BJ (cell line): ENCODE data around the gene VSTM2L. TPM values are rescaled to one million over a fixed set of nuclear protein-coding genes. Genes with fewer than 3 reads are reported as not detected.
"Not testable (repeated sequence)": the region's sequence is repeated elsewhere in the genome, so short reads cannot be mapped to it uniquely, and the experiment has no call there.

Experiments used
- CTCF ChIA-PET: fragments of 350-600 bp; formaldehyde crosslinking; extraction: SDS; loops from one replicate; lab custom pipeline; 2021; ENCODE audit warnings: antibody characterized with exemption, inconsistent platforms; lab: Yijun Ruan, JAX
- POLR2A ChIA-PET: fragments of 300-600 bp; sonication (Branson Sonifier 250); formaldehyde crosslinking; extraction: SDS; loops from one replicate; lab custom pipeline; 2021; ENCODE audit warnings: antibody characterized with exemption; lab: Charles Lee
- DNase-seq: peaks from one replicate; pipeline ENCODE4 v3.0.0-alpha.2; 2011; ENCODE audit warnings: low read depth
- H3K27me3 ChIP-seq: 2 replicates; pipeline ENCODE4 v1.6.0; 2011; ENCODE audit warnings: low read length; ENCODE audit not compliant: control insufficient read depth, insufficient read depth
- H3K36me3 ChIP-seq: 2 replicates; pipeline ENCODE4 v1.5.1; 2011; ENCODE audit warnings: low read length; ENCODE audit not compliant: control insufficient read depth, insufficient read depth
- H3K4me3 ChIP-seq: 2 replicates; pipeline ENCODE4 v1.5.1; 2011; ENCODE audit warnings: low read depth, mild to moderate bottlenecking, control low read depth, low read length
- polyA minus RNA-seq: library from RNA; depleted of rRNA, polyadenylated mRNA; stranded (reverse); fragments of >200 nt; gene quantifications from 2 replicates; pipeline ENCODE4 v1.2.3, GENCODE V29; 2011; rRNA and poly(A)+ RNA removed
- polyA plus RNA-seq: library from polyadenylated mRNA; depleted of rRNA; stranded (reverse); fragments of >200 nt; gene quantifications from 2 replicates; pipeline ENCODE4 v1.2.3, GENCODE V29; 2011; rRNA removed
- TF ChIP-seq, protein P1 (sequence below): IDR thresholded peaks from 2 replicates; pipeline ENCODE4 v1.5.1; 2011; ENCODE audit warnings: low read depth, mild to moderate bottlenecking, control low read depth, inconsistent platforms, low read length, moderate library complexity; ENCODE audit not compliant: insufficient read depth

The VSTM2L gene, protein sequence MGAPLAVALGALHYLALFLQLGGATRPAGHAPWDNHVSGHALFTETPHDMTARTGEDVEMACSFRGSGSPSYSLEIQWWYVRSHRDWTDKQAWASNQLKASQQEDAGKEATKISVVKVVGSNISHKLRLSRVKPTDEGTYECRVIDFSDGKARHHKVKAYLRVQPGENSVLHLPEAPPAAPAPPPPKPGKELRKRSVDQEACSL
- polyA plus RNA-seq (0.56 and 1.2 TPM in 2 replicates), polyA minus RNA-seq (0.36 and 0.38 TPM in 2 replicates)

DNA sequence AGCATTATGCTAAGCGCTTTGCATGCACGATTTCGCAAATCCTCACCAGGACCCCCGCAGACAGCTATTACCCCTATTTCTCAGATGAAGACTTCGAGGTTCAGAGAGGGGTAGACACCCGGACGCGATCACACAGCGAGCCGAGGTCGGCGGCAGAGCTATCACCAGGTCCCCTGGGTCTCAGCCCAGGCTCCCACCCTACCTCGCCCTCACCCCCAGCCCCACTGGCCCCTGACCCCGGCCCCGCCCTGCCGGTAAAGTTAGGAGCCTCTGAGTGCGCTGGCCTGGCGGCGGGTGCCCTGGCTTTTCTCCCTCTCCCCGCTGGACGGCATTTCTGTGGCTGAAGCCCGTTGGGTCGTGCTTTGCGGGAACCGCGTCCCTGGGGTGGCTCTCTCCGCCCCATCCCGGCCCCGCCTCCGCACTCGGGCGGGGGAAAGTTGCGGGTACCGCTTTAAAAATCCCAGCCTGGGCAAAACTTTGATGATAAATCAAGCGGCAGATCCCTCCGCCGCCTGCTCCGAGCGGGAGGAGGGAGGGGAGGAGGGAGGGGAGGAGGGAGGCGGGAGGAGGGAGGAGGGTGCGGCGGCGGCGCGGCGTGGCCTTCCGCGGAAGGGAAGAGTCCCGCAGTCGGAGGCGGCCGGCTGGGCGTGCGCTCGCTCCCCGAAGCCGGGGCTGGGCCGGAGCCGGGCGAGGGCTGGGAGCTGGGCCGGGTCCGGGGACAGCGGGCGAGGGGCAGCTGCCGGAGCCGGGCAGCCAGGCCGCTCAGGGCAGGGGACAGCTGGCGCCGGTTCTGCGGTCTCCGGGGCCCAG is at the start of gene VSTM2L:
Gene VSTM2L, plus strand, starts transcription at position 624 of the 810 bp plus-strand sequence. CDS start 224 bp downstream, outside the sequence.
- Histone ChIP-seq H3K4me3 (peak within 1 kb of the TSS; percentile 38), H3K36me3 (no peaks in the 10 kb centered on the region), H3K27me3 (peaks cover 32% of the 10 kb centered on the region)
- TF ChIP-seq, protein P1, sequence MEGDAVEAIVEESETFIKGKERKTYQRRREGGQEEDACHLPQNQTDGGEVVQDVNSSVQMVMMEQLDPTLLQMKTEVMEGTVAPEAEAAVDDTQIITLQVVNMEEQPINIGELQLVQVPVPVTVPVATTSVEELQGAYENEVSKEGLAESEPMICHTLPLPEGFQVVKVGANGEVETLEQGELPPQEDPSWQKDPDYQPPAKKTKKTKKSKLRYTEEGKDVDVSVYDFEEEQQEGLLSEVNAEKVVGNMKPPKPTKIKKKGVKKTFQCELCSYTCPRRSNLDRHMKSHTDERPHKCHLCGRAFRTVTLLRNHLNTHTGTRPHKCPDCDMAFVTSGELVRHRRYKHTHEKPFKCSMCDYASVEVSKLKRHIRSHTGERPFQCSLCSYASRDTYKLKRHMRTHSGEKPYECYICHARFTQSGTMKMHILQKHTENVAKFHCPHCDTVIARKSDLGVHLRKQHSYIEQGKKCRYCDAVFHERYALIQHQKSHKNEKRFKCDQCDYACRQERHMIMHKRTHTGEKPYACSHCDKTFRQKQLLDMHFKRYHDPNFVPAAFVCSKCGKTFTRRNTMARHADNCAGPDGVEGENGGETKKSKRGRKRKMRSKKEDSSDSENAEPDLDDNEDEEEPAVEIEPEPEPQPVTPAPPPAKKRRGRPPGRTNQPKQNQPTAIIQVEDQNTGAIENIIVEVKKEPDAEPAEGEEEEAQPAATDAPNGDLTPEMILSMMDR = no peak
- DNase-seq = no peak
- ChIA-PET POLR2A (interaction anchor here (0.5 kb wide), 1 partner anchor 145 kb away, joined by 3 read pairs; no protein-coding TSS in a partner anchor), CTCF (interaction anchor here (0.8 to 1.5 kb wide), 5 partner anchors 8 to 318 kb away, joined by 3 read pairs; no protein-coding TSS in a partner anchor)

DNA sequence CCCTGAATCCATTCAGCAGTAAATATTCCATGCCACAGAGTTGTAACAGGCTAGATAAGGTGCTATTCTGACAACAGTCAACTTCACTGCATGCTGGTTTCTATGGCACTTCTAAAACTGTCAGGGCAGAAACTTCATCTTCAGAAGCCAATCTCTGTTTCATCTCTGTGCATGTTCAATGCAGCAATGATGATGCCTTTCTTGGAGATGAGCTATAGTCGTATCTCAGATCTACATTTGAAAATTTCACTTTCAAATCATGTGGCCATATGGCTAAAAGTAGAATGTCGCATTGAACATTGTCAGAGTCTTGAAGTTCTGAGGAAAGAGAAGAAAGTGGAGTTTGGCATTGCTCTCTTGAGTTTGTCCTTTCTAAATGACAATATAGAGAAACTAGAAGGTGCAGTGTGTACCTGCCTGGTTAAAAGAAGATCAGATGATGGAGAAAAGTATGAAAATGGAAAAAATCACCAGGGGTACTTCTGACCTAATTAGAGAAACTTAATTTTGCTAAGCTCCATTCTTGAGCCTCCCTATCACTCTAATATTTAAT is 49.0 kb upstream of the VSTM2L start:
- CTCF ChIA-PET = interaction anchor here (0.6 to 1.5 kb wide), 2 partner anchors 12 to 26 kb away, joined by 3 to 4 read pairs; no protein-coding TSS in a partner anchor
- POLR2A ChIA-PET = no interaction called here

DNA sequence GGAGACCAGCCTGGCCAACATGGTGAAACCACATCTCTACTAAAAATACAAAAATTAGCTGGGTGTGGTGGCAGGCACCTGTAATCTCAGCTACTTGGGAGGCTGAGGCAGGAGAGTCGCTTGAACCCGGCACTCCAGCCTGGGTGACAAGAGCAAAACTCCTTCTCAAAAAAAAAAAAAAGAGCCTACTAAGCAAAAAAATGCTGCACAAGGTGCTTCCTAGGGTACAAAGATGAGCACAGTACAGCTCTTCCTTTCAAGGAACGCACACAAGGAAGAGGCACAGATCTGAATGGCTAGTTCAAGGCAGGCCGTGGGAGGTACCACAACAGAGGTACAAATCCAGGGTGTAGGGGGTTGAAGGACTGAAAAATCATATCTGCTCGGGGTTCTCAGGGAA is 46.9 kb upstream of the VSTM2L start:
- H3K27me3 ChIP-seq, H3K4me3 ChIP-seq, POLR2A ChIA-PET, DNase-seq, CTCF ChIA-PET: not testable (repeated sequence)
- H3K36me3 ChIP-seq = peaks cover 10% of the 10 kb centered on the region

More for the DNA sequence above, 49.0 kb upstream of the VSTM2L start:
- H3K4me3 ChIP-seq = no peak overlapping the region
- TF ChIP-seq, protein P1 = no peak
- H3K36me3 ChIP-seq = 0 out of 2 replicates have a peak, but pooled peaks cover 3% of the 10 kb centered on the region
- no peaks in the 10 kb centered on the region for H3K27me3 ChIP-seq
- DNase-seq = no peak

DNA sequence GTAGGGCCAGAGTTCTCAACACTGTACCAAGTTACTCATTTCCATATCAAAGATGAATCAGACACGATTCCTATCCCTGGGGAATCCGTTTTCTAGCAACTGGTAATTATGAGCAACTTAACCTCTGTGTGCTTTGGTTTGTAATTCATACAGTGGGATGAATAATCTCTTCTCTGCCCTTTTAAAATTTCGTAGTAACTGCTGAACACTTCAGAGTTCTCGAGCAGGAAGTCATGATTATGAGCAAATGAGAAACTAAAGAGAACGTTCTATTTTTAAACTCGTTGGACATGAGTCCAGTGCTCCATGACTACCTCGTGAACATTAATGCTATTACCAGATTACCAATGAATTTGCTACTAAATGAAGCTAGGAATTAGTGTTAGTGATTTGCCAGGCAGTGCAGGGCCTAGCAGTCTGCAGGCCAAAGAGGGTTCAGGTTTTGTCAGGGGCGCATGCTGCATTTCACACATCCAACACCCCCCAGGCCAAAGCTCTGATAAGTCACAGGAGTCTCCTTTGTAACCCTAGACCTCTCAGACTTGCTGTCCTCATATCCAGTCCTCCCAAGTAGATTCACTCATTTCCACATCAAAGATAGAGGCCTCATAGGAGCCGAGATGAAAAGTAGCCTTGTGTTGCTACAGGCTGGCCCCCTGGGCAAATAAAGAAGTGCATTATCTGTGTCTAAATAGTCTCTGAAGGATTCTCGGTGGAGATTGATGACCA is 45.8 kb upstream of the VSTM2L start:
- Histone ChIP-seq H3K27me3 (no peaks in the 10 kb centered on the region), H3K4me3 (no peak overlapping the region), H3K36me3 (peaks cover 13% of the 10 kb centered on the region)
- CTCF ChIA-PET = no interaction called here
- DNase-seq = peak; percentile 2
- TF ChIP-seq, protein P1 = no peak
- POLR2A ChIA-PET = no interaction called here

DNA sequence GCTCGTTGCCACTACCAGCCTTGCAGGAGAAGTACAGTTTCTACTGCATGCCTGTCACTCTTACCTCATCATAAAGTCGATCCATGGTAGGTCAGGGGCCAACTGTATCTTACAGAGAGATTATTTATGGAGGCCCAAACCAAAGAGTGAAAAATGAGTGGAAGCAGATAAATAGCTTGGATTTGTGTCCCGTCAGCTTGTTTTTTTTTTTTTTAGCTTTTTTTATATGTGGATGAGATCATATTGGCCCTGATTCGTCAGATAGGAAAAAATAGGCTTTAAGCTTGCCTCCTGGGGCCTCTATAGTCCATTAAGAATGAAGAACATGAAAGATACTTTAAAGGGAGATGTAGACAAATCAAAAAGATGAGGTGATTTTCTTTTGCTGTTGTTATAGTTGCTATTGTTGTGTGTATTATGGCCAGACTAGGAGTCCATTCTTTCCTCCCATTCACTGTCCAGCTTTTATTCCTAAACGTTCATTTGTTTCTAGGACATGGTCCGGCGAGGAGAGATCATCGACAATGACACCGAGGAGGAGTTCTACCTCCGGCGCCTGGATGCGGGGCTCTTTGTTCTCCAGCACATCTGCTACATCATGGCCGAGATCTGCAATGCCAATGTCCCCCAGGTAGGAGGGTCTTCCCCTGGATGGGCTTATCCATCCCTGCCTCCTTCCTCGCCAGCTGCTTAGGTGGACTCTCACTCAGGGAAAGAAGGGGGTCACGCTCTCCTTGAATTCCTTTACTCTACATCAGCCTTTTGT is 43.3 kb upstream of the VSTM2L start:
- TF ChIP-seq, protein P1 = no peak
- DNase-seq = no peak
- ChIA-PET CTCF (interaction anchor here (1.4 kb wide), 1 partner anchor 15 kb away, joined by 3 read pairs; no protein-coding TSS in a partner anchor), POLR2A (no interaction called here)
- Histone ChIP-seq H3K36me3 (peaks cover 12% of the 10 kb centered on the region), H3K4me3 (no peak overlapping the region), H3K27me3 (no peaks in the 10 kb centered on the region)
